K562 (cell line): ENCODE results near the gene ACSF2. TPM values are rescaled to one million over a fixed set of nuclear protein-coding genes. Genes with fewer than 3 reads are reported as not detected.

Experiments
- ARID1B ChIP-seq: fragments of 450-650 bp; IDR thresholded peaks from 2 replicates; pipeline ENCODE4 v1.6.1; 2016; ENCODE audit warnings: antibody characterized with exemption, mild to moderate bottlenecking, inconsistent platforms
- ATF1 ChIP-seq, 2 experiments: fragments of 450-650 bp in 1 of 2; IDR thresholded peaks; 2 replicates each; pipeline ENCODE4 v1.6.1; 2016; ENCODE audit warnings: missing compliant biosample characterization in 1 of 2, missing genetic modification characterization in 1 of 2
- ATF7 ChIP-seq: fragments of 450-650 bp; IDR thresholded peaks from 2 replicates; pipeline ENCODE4 v1.7.1; 2014; ENCODE audit warnings: mild to moderate bottlenecking, moderate library complexity
- BHLHE40 ChIP-seq: IDR thresholded peaks from 2 replicates; pipeline ENCODE4 v1.6.1; 2011; ENCODE audit warnings: low read length, improper control_type of control experiment
- CREM ChIP-seq: IDR thresholded peaks from 2 replicates; pipeline ENCODE4 v1.6.1; 2014; ENCODE audit warnings: antibody characterized with exemption, low read depth
- EP400 ChIP-seq: fragments of 450-650 bp; IDR thresholded peaks from 2 replicates; pipeline ENCODE4 v1.6.1; 2017; ENCODE audit warnings: antibody characterized with exemption, mild to moderate bottlenecking, moderate library complexity
- ESRRA ChIP-seq: fragments of 450-650 bp; IDR thresholded peaks from 2 replicates; pipeline ENCODE4 v1.6.1; 2014; ENCODE audit warnings: low read depth, mild to moderate bottlenecking, moderate library complexity, borderline replicate concordance
- GABPB2 ChIP-seq: fragments of 250-450 bp; sonication (Bioruptor Pico); conservative IDR thresholded peaks from 2 replicates; pipeline ENCODE4 v1.5.1; 2021; ENCODE audit warnings: mild to moderate bottlenecking
- L3MBTL2 ChIP-seq: fragments of 450-650 bp; IDR thresholded peaks from 2 replicates; pipeline ENCODE4 v1.6.1; 2016; ENCODE audit warnings: mild to moderate bottlenecking, moderate library complexity
- MTA2 ChIP-seq: fragments of 450-650 bp; IDR thresholded peaks from 2 replicates; pipeline ENCODE4 v1.6.1; 2016; ENCODE audit warnings: low read depth
- MYNN ChIP-seq, 2 experiments: sonication (generic); formaldehyde crosslinking in 1 of 2; IDR thresholded peaks; 2 replicates each; pipeline versions ENCODE4 v1.5.0 to v1.6.1; 2016 to 2020; ENCODE audit warnings: antibody characterized with exemption in 1 of 2, missing genetic modification reagents in 1 of 2
- NONO ChIP-seq, 2 experiments: fragments of 200-400 bp in 1 of 2; fragments of 450-650 bp in 1 of 2; formaldehyde crosslinking in 1 of 2; IDR thresholded peaks; 2 replicates each; pipeline ENCODE4 v1.6.1; 2017; ENCODE audit warnings: low read depth in 2 of 2, mild to moderate bottlenecking in 2 of 2, moderate library complexity in 2 of 2, low read length in 1 of 2
- NR2C2 ChIP-seq, 2 experiments: fragments of 200-800 bp in 1 of 2; sonication (Bioruptor generic) in 1 of 2; sonication (generic) in 1 of 2; formaldehyde crosslinking in 1 of 2; IDR thresholded peaks; 2 replicates each; pipeline versions ENCODE4 v1.6.1 to v1.8.0; 2016 to 2022; ENCODE audit warnings: mild to moderate bottlenecking in 1 of 2, missing compliant biosample characterization in 1 of 2, missing genetic modification characterization in 1 of 2, missing genetic modification reagents in 1 of 2
- NRF1 ChIP-seq, 2 experiments: fragments of 450-650 bp; IDR thresholded peaks in 1 of 2; conservative IDR thresholded peaks in 1 of 2; 2 replicates each; pipeline ENCODE4 v1.6.1; 2014; ENCODE audit warnings: mild to moderate bottlenecking in 2 of 2
- SOX6 ChIP-seq: fragments of 450-650 bp; IDR thresholded peaks from 2 replicates; pipeline ENCODE4 v1.6.1; 2014; ENCODE audit warnings: mild to moderate bottlenecking
- STAG1 ChIP-seq: sonication (generic); formaldehyde crosslinking; IDR thresholded peaks from 2 replicates; pipeline ENCODE4 v1.5.0; 2020; ENCODE audit warnings: missing genetic modification reagents, borderline replicate concordance
- TEAD2 ChIP-seq: fragments of 450-650 bp; IDR thresholded peaks from 2 replicates; pipeline ENCODE4 v1.6.1; 2016; ENCODE audit warnings: missing genetic modification characterization, control low read depth, missing compliant biosample characterization
- TEAD4 ChIP-seq, 2 experiments: sonication (generic) in 1 of 2; formaldehyde crosslinking in 1 of 2; IDR thresholded peaks; 2 replicates each; pipeline versions ENCODE4 v1.6.1 to v1.8.0; 2012 to 2022; ENCODE audit warnings: borderline replicate concordance in 1 of 2, inconsistent platforms in 1 of 2, low read length in 1 of 2, mild to moderate bottlenecking in 1 of 2, missing genetic modification reagents in 1 of 2
- TOE1 ChIP-seq, 2 experiments: fragments of 450-650 bp in 1 of 2; sonication (generic) in 1 of 2; formaldehyde crosslinking in 1 of 2; IDR thresholded peaks; 2 replicates each; pipeline versions ENCODE4 v1.7.1 to v1.8.0; 2016 to 2022; ENCODE audit warnings: borderline replicate concordance in 2 of 2, mild to moderate bottlenecking in 2 of 2, antibody characterized with exemption in 1 of 2, inconsistent platforms in 1 of 2, low read depth in 1 of 2, missing genetic modification reagents in 1 of 2, moderate library complexity in 1 of 2
- XRCC5 ChIP-seq: fragments of 200-400 bp; formaldehyde crosslinking; IDR thresholded peaks from 2 replicates; pipeline ENCODE4 v1.6.1; 2017; ENCODE audit warnings: low read depth, mild to moderate bottlenecking, low read length
- ZFX ChIP-seq: sonication (generic); formaldehyde crosslinking; IDR thresholded peaks from 2 replicates; pipeline ENCODE4 v1.8.0; 2022; ENCODE audit warnings: mild to moderate bottlenecking, missing genetic modification reagents, moderate library complexity
- ZNF133 ChIP-seq: fragments of 250-450 bp; sonication (Bioruptor Pico); IDR thresholded peaks from 2 replicates; pipeline ENCODE4 v1.4.0; 2020; ENCODE audit warnings: mild to moderate bottlenecking
- ZNF699 ChIP-seq: fragments of 250-450 bp; sonication (Bioruptor Pico); IDR thresholded peaks from 2 replicates; pipeline ENCODE4 v1.8.0; 2021; ENCODE audit warnings: mild to moderate bottlenecking, moderate library complexity; ENCODE audit not compliant: insufficient replicate concordance
- polyA plus RNA-seq, 8 experiments: library from polyadenylated mRNA; depleted of rRNA in 4 of 8; stranded (reverse) in 5 of 8; unstranded in 3 of 8; fragments of >200 nt; fragmentation: Nextera tagmentation in 2 of 8; fragmentation: Illumina TruSeq in 1 of 8; extraction: Ambion mirVana in 2 of 8; extraction: Trizol in 1 of 8; gene quantifications; 2 replicates each; pipeline versions ENCODE4 v1.2.1 to v1.2.3, GENCODE V29; 2011 to 2014; ENCODE audit warnings: inconsistent platforms in 1 of 8, missing spikeins in 1 of 8
- total RNA-seq, 7 experiments: library from RNA; depleted of rRNA in 6 of 7; stranded (reverse); fragments of >200 nt in 6 of 7; fragmentation: Illumina TruSeq in 2 of 7; extraction: Trizol in 2 of 7; gene quantifications; 2 replicates each; pipeline versions ENCODE4 v1.2.1 to v1.2.3, GENCODE V29; 2011 to 2021; ENCODE audit warnings: low replicate concordance in 1 of 7
- TF ChIP-seq, protein P1 (sequence below): fragments of 150-350 bp; conservative IDR thresholded peaks from 2 replicates; pipeline ENCODE4 v1.6.1; 2014; ENCODE audit warnings: low read length
- TF ChIP-seq, protein P2 (sequence below): sonication (generic); formaldehyde crosslinking; IDR thresholded peaks from 2 replicates; pipeline ENCODE4 v1.8.0; 2022; ENCODE audit warnings: missing genetic modification reagents, mild to moderate bottlenecking, moderate library complexity, borderline replicate concordance

Gene ACSF2
- total and polyA plus RNA-seq, 9 of the 15 experiments (the other 6 are each of a cell fraction or from before 2014, with no cell fraction given), result 0.89 to 6.1 (median 3.5) TPM

DNA sequence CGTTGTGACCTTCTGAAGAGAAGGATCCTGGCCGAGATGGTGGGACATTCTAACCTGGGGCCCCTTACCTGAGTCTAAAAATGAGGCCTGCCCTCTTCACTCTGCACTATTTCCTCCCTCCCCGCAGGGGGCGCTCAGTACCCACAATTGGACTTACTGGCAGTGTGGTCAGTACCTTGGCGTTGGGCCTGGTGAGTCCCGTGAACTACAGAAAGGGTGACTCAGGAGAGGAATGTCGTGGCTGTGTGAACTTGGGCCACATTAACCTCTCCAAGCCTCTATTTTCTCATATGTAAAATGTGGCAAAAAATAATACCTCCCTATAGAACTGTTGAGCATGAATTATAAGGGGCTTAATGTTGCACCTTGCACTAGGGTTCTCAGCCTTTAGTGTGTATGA lies 56.5 kb downstream of the ACSF2 start (continued):
- TF ChIP-seq CREM (peak; percentile 48), ATF1 (CRISPR knock-in tag; IDR thresholded peaks at IDR 0.05) (no peak), ATF1 (tag; IDR thresholded peaks at IDR 0.05) (0 out of 2 replicates have a peak, but pooled peaks have one; percentile 23), ZNF133 (no peak), MYNN (IDR thresholded peaks at IDR 0.05) (0 out of 2 replicates have a peak, but pooled peaks have one; percentile 54), MYNN (CRISPR knock-in tag; IDR thresholded peaks at IDR 0.05) (no peak), TEAD2 (tag) (peak; percentile 66; the same call in 1 of the 2 replicates), ZNF699 (CRISPR knock-in tag) (no peak), NR2C2 (CRISPR knock-in tag; IDR thresholded peaks at IDR 0.05) (no peak), NR2C2 (tag; IDR thresholded peaks at IDR 0.05) (peak; percentile 59; the same call in 1 of the 2 replicates), STAG1 (CRISPR knock-in tag) (peak; percentile 58; the same call in 1 of the 2 replicates), BHLHE40 (peak; percentile 93), ESRRA (peak; percentile 78; the same call in 1 of the 2 replicates), XRCC5 (peak; percentile 86; the same call in 1 of the 2 replicates), MTA2 (no peak), GABPB2 (CRISPR knock-in tag) (no peak), NRF1 (conservative IDR thresholded peaks at IDR 0.05 in 1 of 2, IDR thresholded peaks at IDR 0.05 in 1 of 2) (peak in 1 of 2 experiments; percentile 29; a peak in 1 of 4 replicates), ATF7 (0 out of 2 replicates have a peak, but pooled peaks have one; percentile 13), NONO (IDR thresholded peaks at IDR 0.05; ENCODE audit: low read depth in 2 of 2, low read length in 1 of 2) (no peak), TOE1 (IDR thresholded peaks at IDR 0.05; ENCODE audit: borderline replicate concordance) (peak; percentile 34; the same call in 1 of the 2 replicates), TOE1 (CRISPR knock-in tag; IDR thresholded peaks at IDR 0.05; ENCODE audit: borderline replicate concordance, low read depth) (no peak), SOX6 (peak; percentile 20; the same call in 1 of the 2 replicates), ZFX (CRISPR knock-in tag) (peak; percentile 82), TEAD4 (IDR thresholded peaks at IDR 0.05; ENCODE audit: low read length) (peak; percentile 46), TEAD4 (CRISPR knock-in tag; IDR thresholded peaks at IDR 0.05; ENCODE audit: borderline replicate concordance) (no peak), EP400 (peak; percentile 31; the same call in 1 of the 2 replicates), L3MBTL2 (0 out of 2 replicates have a peak, but pooled peaks have one; percentile 26), ARID1B (peak; percentile 19; the same call in 1 of the 2 replicates)
- TF ChIP-seq, protein P1, sequence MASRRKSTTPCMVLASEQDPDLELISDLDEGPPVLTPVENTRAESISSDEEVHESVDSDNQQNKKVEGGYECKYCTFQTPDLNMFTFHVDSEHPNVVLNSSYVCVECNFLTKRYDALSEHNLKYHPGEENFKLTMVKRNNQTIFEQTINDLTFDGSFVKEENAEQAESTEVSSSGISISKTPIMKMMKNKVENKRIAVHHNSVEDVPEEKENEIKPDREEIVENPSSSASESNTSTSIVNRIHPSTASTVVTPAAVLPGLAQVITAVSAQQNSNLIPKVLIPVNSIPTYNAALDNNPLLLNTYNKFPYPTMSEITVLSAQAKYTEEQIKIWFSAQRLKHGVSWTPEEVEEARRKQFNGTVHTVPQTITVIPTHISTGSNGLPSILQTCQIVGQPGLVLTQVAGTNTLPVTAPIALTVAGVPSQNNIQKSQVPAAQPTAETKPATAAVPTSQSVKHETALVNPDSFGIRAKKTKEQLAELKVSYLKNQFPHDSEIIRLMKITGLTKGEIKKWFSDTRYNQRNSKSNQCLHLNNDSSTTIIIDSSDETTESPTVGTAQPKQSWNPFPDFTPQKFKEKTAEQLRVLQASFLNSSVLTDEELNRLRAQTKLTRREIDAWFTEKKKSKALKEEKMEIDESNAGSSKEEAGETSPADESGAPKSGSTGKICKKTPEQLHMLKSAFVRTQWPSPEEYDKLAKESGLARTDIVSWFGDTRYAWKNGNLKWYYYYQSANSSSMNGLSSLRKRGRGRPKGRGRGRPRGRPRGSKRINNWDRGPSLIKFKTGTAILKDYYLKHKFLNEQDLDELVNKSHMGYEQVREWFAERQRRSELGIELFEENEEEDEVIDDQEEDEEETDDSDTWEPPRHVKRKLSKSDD, result 0 out of 2 replicates have a peak, but pooled peaks have one; percentile 46
- TF ChIP-seq, protein P2, sequence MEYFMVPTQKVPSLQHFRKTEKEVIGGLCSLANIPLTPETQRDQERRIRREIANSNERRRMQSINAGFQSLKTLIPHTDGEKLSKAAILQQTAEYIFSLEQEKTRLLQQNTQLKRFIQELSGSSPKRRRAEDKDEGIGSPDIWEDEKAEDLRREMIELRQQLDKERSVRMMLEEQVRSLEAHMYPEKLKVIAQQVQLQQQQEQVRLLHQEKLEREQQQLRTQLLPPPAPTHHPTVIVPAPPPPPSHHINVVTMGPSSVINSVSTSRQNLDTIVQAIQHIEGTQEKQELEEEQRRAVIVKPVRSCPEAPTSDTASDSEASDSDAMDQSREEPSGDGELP (CRISPR knock-in tag), result peak; percentile 32; the same call in 1 of the 2 replicates
